Limb (tissue), 2 donors: Measurements from ENCODE around the gene PROP1.
"Not testable (repeated sequence)": the region's sequence is repeated elsewhere in the genome, so short reads cannot be mapped to it uniquely, and the experiment has no call there.

Source experiments
- DNase-seq, 2 donors: peaks; one replicate each; pipeline ENCODE4 v3.0.0-alpha.2; 2016; ENCODE audit errors: extremely low spot score in 2 of 2

Gene PROP1

GRCh38 chr5:177995691-177996595, at the start of gene PROP1:
PROP1 (minus strand) TSS chr5:177996242; CDS start chr5:177995933, 309 bp downstream.
- no peak for DNase-seq

- not testable (repeated sequence) for DNase-seq
Observed at GRCh38 chr5:178019379-178020030, 23.5 kb upstream of the PROP1 start.

GRCh38 chr5:178012758-178013157, 16.7 kb upstream of the PROP1 start:
- not testable (repeated sequence) for DNase-seq

- DNase-seq: not testable (repeated sequence)
Observed at GRCh38 chr5:178011816-178012554, 15.9 kb upstream of the PROP1 start.

- not testable (repeated sequence) for DNase-seq
Observed at GRCh38 chr5:178007272-178007671, 11.2 kb upstream of the PROP1 start.

GRCh38 chr5:178006536-178007231, 10.6 kb upstream of the PROP1 start:
- not testable (repeated sequence) for DNase-seq

GRCh38 chr5:178006181-178006535, 10.1 kb upstream of the PROP1 start:
- not testable (repeated sequence) for DNase-seq

GRCh38 chr5:177997846-177998245, 1.8 kb upstream of the PROP1 start:
- no peak for DNase-seq

GRCh38 chr5:177997319-177997670, 1.3 kb upstream of the PROP1 start:
- DNase-seq: no peak

GRCh38 chr5:177996660-177997318, 747 bp upstream of the PROP1 start:
- DNase-seq: no peak

GRCh38 chr5:177994561-177995190, 1.4 kb downstream of the PROP1 start:
- no peak for DNase-seq

- DNase-seq: no peak
Observed at GRCh38 chr5:177994063-177994462, 2.0 kb downstream of the PROP1 start.

- no peak for DNase-seq
Observed at GRCh38 chr5:177992466-177992865, 3.6 kb downstream of the PROP1 start.

- no peak for DNase-seq
Observed at GRCh38 chr5:177988989-177989625, 6.9 kb downstream of the PROP1 start.

GRCh38 chr5:177987326-177987725, 8.7 kb downstream of the PROP1 start:
- no peak for DNase-seq

GRCh38 chr5:177985430-177986040, 10.5 kb downstream of the PROP1 start:
- DNase-seq: no peak

GRCh38 chr5:177984584-177985206, 11.3 kb downstream of the PROP1 start:
- DNase-seq: no peak

GRCh38 chr5:177983763-177984583, 12.1 kb downstream of the PROP1 start:
- no peak for DNase-seq
